ENCODE results near the gene CAPNS1.

GRCh38 chr19:36113894-36114720, 25.8 kb upstream of the CAPNS1 start:
- TF ChIP-seq POLR2AphosphoS5 (IDR thresholded peaks at IDR 0.05; ENCODE audit: borderline replicate concordance, low read depth, low read length) (no peak), EZH2 (IDR thresholded peaks at IDR 0.05) (no peak)

Data from SK-N-MC (cell line).